CD4-positive, alpha-beta T cell treated with Interleukin-1 beta for 1 hour (primary cell): ENCODE results near the gene TMPRSS6.

ENCODE experiments used
- DNase-seq, 2 donors: peaks; one replicate each; pipeline ENCODE4 v3.0.0-alpha.2; 2020 to 2022

Gene TMPRSS6

GRCh38 chr22:37024339-37025157 lies 85.0 kb downstream of the TMPRSS6 start:
- DNase-seq: no peak

GRCh38 chr22:37023743-37024338 lies 85.7 kb downstream of the TMPRSS6 start:
- DNase-seq: no peak

GRCh38 chr22:37022483-37023337 lies 86.8 kb downstream of the TMPRSS6 start:
- no peak for DNase-seq

- DNase-seq: peak; percentile 54 to 59
Measured at GRCh38 chr22:37021710-37022482, 87.6 kb downstream of the TMPRSS6 start.

DNA sequence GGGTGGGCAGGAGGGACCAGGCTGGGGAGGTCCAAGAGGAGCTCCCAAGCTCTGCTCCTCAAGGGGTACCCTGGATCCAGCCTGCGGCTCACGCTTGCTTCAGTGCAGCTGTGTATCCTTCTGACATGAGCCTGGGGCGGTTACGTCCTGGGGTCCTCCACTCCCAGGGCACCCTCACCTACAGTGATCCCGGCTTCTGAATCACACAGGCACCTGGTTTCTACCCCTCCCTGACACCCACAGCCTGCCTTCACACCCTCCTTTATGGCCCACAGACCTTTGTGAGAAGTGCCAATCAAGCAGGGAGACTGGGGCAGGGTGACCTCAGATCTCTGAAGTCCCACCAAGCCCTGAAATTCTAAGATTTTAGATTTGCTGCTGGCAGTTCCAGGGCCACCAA lies 88.5 kb downstream of the TMPRSS6 start:
- DNase-seq: no peak

- no peak for DNase-seq
Measured at GRCh38 chr22:37020192-37020479, 89.4 kb downstream of the TMPRSS6 start.

GRCh38 chr22:37019309-37020191 lies 90.0 kb downstream of the TMPRSS6 start, which contains the start of the genes MPST and TST:
Gene MPST, plus strand, starts transcription at chr22:37019742. Its CDS starts 95 bp downstream, at chr22:37019837.
Gene TST, minus strand, starts transcription at chr22:37019447. Its CDS starts 715 bp downstream, at chr22:37018732.
- DNase-seq: peak; percentile 39 to 42

DNA sequence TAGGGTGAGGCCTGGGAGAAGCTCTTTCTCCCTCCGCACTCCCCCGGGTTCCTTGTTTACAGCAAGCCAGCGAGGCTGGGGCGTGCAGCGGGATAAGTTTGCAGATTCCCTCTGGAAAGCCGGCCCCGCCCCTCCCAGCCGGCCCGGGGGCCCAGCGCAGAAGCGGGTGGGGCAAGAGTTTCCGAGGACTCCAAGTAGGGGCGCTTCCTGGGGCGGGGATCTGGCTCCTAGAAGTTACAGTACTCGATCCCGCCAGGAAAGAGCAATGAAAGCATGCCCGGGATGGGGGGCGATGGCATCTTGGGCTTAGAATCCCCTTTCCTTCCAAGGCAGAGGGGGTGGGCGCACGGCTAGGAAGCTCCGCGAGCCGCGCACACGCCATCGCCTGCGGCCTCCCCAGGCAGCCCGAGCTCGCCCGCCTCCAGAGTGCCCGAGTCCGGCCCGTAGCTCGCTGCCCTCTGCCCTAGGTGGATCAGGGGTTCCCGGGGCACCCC lies 90.7 kb downstream of the TMPRSS6 start:
- no peak for DNase-seq

DNA sequence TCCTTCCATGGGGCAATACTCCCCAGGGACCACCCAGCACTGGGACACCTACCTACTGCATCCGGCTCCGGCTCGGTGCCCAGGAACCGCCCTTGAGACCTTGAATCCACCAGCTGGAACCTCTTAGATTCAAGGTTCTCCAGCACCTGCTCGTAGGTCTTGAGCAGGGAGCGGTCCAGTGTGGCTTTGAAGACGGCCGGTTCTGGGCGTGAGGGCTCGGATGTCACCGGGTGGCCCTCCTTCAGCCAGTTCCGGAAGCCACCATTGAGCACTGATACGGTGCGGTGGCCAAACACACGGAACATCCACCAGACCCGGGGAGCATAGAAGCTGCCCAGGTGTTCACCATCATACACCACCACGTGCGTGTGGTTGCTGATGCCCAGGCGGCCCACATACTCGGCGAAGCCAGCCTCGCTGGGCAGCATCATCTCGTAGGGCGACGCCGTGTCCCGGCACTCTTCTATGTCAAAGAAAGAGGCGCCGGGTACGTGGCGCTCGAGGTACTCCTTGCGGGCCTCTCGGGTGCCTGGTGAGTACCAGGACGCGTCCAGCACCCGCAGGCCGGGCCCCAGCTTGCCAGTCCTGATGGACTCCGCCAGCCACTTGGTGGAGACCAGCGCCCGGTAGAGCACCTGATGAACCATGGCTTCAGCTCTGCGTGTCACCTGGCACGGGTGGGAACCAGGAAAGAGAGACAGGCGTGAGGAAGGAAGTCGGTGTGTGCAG lies 91.3 kb downstream of the TMPRSS6 start:
- DNase-seq: no peak

GRCh38 chr22:37017356-37017755 lies 92.2 kb downstream of the TMPRSS6 start:
- no peak for DNase-seq

- DNase-seq: no peak
Measured at GRCh38 chr22:37016134-37016910, 93.2 kb downstream of the TMPRSS6 start.

GRCh38 chr22:37015587-37015878 lies 94.0 kb downstream of the TMPRSS6 start:
- DNase-seq: no peak
